Measurements from ENCODE around the gene TMC5. TPM values are rescaled to one million over a fixed set of nuclear protein-coding genes. Genes with fewer than 3 reads are reported as not detected.

TMC5 gene
- total and polyA plus RNA-seq, 2 of the 8 experiments (the other 6 are each of a cell fraction or from before 2014, with no cell fraction given) = 1.6 to 1.8 TPM

DNA sequence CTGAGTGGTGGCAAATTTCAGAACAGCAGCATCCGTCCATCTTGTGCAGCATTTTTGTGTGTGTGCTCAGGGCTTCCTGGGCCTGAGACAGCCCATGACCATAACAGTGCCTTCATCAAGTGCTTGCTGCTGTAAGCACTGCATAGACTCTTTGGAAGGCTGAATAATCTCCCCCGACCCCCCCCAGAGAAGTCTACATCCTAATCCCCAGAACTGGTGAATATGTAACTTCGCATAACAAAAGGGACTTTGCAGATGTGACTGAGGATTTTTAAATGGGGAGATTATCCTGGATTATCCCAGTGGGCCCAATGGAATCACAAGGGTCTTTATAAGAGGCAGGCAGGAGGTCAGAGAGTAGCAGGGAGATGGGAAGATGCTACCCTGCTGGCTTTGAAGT, 50.6 kb downstream of the TMC5 start:
- no peak overlapping the region for H3K18ac ChIP-seq (ENCODE audit: extremely low read depth, low read length)
- H2BK12ac ChIP-seq (ENCODE audit: low read depth, low read length) = no peak overlapping the region
- WGBS, 2 experiments (ENCODE audit: extremely low coverage in 1 of 2, insufficient coverage in 1 of 2, insufficient read length in 1 of 2, insufficient replicate concordance in 2 of 2, low coverage in 1 of 2, low lambda C conversion rate in 2 of 2, missing lambda C conversion rate in 1 of 2) = 92% methylated on average over 3 of the region's 3 CpGs; no CpG with 5 or more reads in 1 of the 2 experiments
- TF ChIP-seq POU5F1 (IDR thresholded peaks at IDR 0.05; ENCODE audit: low read depth, low read length) (0 out of 2 replicates have a peak, but pooled peaks have one; percentile 53), EGR1 (IDR thresholded peaks at IDR 0.05; ENCODE audit: borderline replicate concordance, low read depth, low read length) (no peak)
- H2BK20ac ChIP-seq (ENCODE audit: low read length) = no peak overlapping the region
- H3K27me3 ChIP-seq (replicated peaks in 1 of 4; ENCODE audit: control insufficient read depth in 3 of 4, extremely low read depth in 1 of 4, insufficient read depth in 3 of 4, low read length in 3 of 4) = no peaks in the 10 kb centered on the region
- no peak overlapping the region for H3K9ac ChIP-seq (replicated peaks in 1 of 4; ENCODE audit: extremely low read depth in 1 of 4, low read depth in 3 of 4, low read length in 3 of 4)
- H3K9me3 ChIP-seq (ENCODE audit: insufficient read depth in 2 of 2, low read depth in 1 of 2, low read length in 1 of 2) = peaks cover 3 to 14% of the 10 kb centered on the region in 2 experiments; a peak in 3 of 4 replicates
- no peak overlapping the region for H2BK15ac ChIP-seq (ENCODE audit: low read length)
- H3K4ac ChIP-seq (replicated peaks; ENCODE audit: insufficient read length, low read depth, low read length) = no peak overlapping the region
- no peak overlapping the region; the same call in 1 of the 2 replicates for H4K8ac ChIP-seq (ENCODE audit: extremely low read depth, insufficient read depth, low read length)
- no peak overlapping the region for H3K56ac ChIP-seq (replicated peaks; ENCODE audit: insufficient read length, low read depth, low read length)
- H2BK5ac ChIP-seq (ENCODE audit: low read depth, low read length) = no peak overlapping the region
- no peaks in the 10 kb centered on the region for H3K4me1 ChIP-seq (replicated peaks in 1 of 4; ENCODE audit: control insufficient read depth in 3 of 4, insufficient read depth in 4 of 4, low read length in 3 of 4)
- no peak overlapping the region for H4K5ac ChIP-seq (ENCODE audit: insufficient read length, low read depth, low read length)
- H4K20me1 ChIP-seq (replicated peaks in 1 of 2; ENCODE audit: control insufficient read depth in 1 of 2, insufficient read depth in 2 of 2, low read length in 2 of 2) = no peaks in the 10 kb centered on the region
- H3K27ac ChIP-seq (ENCODE audit: low read depth, low read length) = no peak overlapping the region
- H2AFZ ChIP-seq (ENCODE audit: low read length) = no peak overlapping the region
- H3K36me3 ChIP-seq (ENCODE audit: control insufficient read depth in 2 of 4, insufficient read depth in 4 of 4, low read length in 3 of 4) = no peaks in the 10 kb centered on the region
- H3K79me2 ChIP-seq (ENCODE audit: control insufficient read depth in 1 of 2, insufficient read depth in 2 of 2, low read length in 2 of 2) = no peaks in the 10 kb centered on the region
- ChIA-PET POLR2A (ENCODE audit: partially characterized antibody) (interaction anchor here (1.4 kb wide), 1 partner anchor 10 kb away, joined by 3 read pairs; no protein-coding TSS in a partner anchor), CTCF (ENCODE audit: partially characterized antibody) (no interaction called here)
- FAIRE-seq (no peak), DNase-seq (ENCODE audit: low read depth in 1 of 2, low spot score in 2 of 2) (no peak)
- no peak overlapping the region for H3K14ac ChIP-seq (ENCODE audit: insufficient read length)
- no peak overlapping the region for H4K91ac ChIP-seq (replicated peaks; ENCODE audit: insufficient read length, low read length)
- H3K4me3 ChIP-seq (ENCODE audit: extremely low read depth in 1 of 4, insufficient read depth in 2 of 4, low read depth in 3 of 4, low read length in 4 of 4) = no peak overlapping the region
- no peaks in the 10 kb centered on the region for H3K79me1 ChIP-seq (ENCODE audit: low read depth, low read length)
- no peak overlapping the region for H3K4me2 ChIP-seq (ENCODE audit: insufficient read depth in 1 of 2, low read depth in 2 of 2, low read length in 2 of 2)
- no peak overlapping the region for H2BK120ac ChIP-seq (replicated peaks; ENCODE audit: low read depth, low read length)
- H2AK5ac ChIP-seq (ENCODE audit: low read depth, low read length) = no peak overlapping the region
- no peak overlapping the region for H3K23ac ChIP-seq (ENCODE audit: insufficient read length)
- H3K23me2 ChIP-seq (ENCODE audit: low read depth, low read length) = no peaks in the 10 kb centered on the region
